Mesenteric fat pad (tissue), 1 donor: ENCODE data around the gene ATF3. TPM values are rescaled to one million over a fixed set of nuclear protein-coding genes. Genes with fewer than 3 reads are reported as not detected.

Experiments used
- DNase-seq: peaks from one replicate; pipeline ENCODE4 v3.0.0-alpha.2; 2020; ENCODE audit warnings: low spot score
- total RNA-seq: library from RNA; stranded (reverse); fragmentation: NEBNext Ultra II Directional; extraction: Animal tissue kit (Norgen Biotek cat#: 25700); gene quantifications from one replicate; pipeline ENCODE4 v1.2.1, GENCODE V29; 2021
- donor health status: DM: yes; HTN: yes; CAD: no.

ATF3 gene
- total RNA-seq, 1 donor from 2014 or later, result 113 TPM

GRCh38 chr1:212607913-212608391, 609 bp upstream of the ATF3 start:
- DNase-seq, result no peak

- DNase-seq, result peak; percentile 91
Observed at GRCh38 chr1:212608959-212609700, 569 bp downstream of the ATF3 start.

- no peak for DNase-seq
Observed at GRCh38 chr1:212609701-212610574, 1.4 kb downstream of the ATF3 start.

- no peak for DNase-seq
Observed at GRCh38 chr1:212610575-212610967, 2.0 kb downstream of the ATF3 start.

GRCh38 chr1:212611000-212611948, 2.7 kb downstream of the ATF3 start:
- DNase-seq, result no peak

GRCh38 chr1:212612041-212612961, 3.7 kb downstream of the ATF3 start:
- DNase-seq, result no peak

- DNase-seq, result no peak
Observed at GRCh38 chr1:212613440-212614335, 5.1 kb downstream of the ATF3 start.

GRCh38 chr1:212614453-212615200, 6.1 kb downstream of the ATF3 start:
- no peak for DNase-seq

- no peak for DNase-seq
Observed at GRCh38 chr1:212615201-212615470, 6.6 kb downstream of the ATF3 start.

GRCh38 chr1:212618466-212619210, 10.1 kb downstream of the ATF3 start:
- DNase-seq, result no peak

GRCh38 chr1:212620293-212620692, 11.7 kb downstream of the ATF3 start:
- no peak for DNase-seq

- no peak for DNase-seq
Observed at GRCh38 chr1:212621043-212621948, 12.7 kb downstream of the ATF3 start.

GRCh38 chr1:212621949-212622305, 13.4 kb downstream of the ATF3 start:
- DNase-seq, result no peak

GRCh38 chr1:212622467-212622866, 13.9 kb downstream of the ATF3 start:
- no peak for DNase-seq

- DNase-seq, result no peak
Observed at GRCh38 chr1:212622906-212623305, 14.3 kb downstream of the ATF3 start.

- no peak for DNase-seq
Observed at GRCh38 chr1:212623603-212624002, 15.0 kb downstream of the ATF3 start.

GRCh38 chr1:212624976-212625501, 16.5 kb downstream of the ATF3 start:
- no peak for DNase-seq
